ENCODE data around the gene SAMD4A.

Gene SAMD4A

GRCh38 chr14:54788701-54789100 lies 221.8 kb downstream of the SAMD4A start:
- Mint-ChIP-seq H3K9me3 (no peaks in the 10 kb centered on the region), H3K4me3 (no peak overlapping the region)

GRCh38 chr14:54789166-54789565 lies 222.2 kb downstream of the SAMD4A start:
- H3K9me3 Mint-ChIP-seq = peaks cover under 1% of the 10 kb centered on the region
- no peak for DNase-seq
- peaks cover 26% of the 10 kb centered on the region for H3K4me1 Mint-ChIP-seq
- H3K36me3 Mint-ChIP-seq (ENCODE audit: low read depth) = no peaks in the 10 kb centered on the region
- TF ChIP-seq CTCF (IDR thresholded peaks at IDR 0.05) = no peak
- peaks cover 6% of the 10 kb centered on the region for H3K27me3 Mint-ChIP-seq (ENCODE audit: low read depth, poor library complexity)
- no peak overlapping the region for H3K4me3 Mint-ChIP-seq
- no peak overlapping the region for H3K27ac Mint-ChIP-seq

More at GRCh38 chr14:54788701-54789100, 221.8 kb downstream of the SAMD4A start:
- DNase-seq = no peak
- H3K4me1 Mint-ChIP-seq = peaks cover 26% of the 10 kb centered on the region
- H3K27me3 Mint-ChIP-seq (ENCODE audit: low read depth, poor library complexity) = peaks cover 8% of the 10 kb centered on the region
- no peaks in the 10 kb centered on the region for H3K36me3 Mint-ChIP-seq (ENCODE audit: low read depth)
- TF ChIP-seq CTCF (IDR thresholded peaks at IDR 0.05) = no peak
- H3K27ac Mint-ChIP-seq = no peak overlapping the region

- Mint-ChIP-seq H3K36me3 (ENCODE audit: low read depth) (no peaks in the 10 kb centered on the region), H3K27ac (no peak overlapping the region), H3K9me3 (peaks cover 8% of the 10 kb centered on the region), H3K27me3 (ENCODE audit: low read depth, poor library complexity) (peaks cover 2% of the 10 kb centered on the region), H3K4me1 (peaks cover 26% of the 10 kb centered on the region), H3K4me3 (no peak overlapping the region)
- TF ChIP-seq CTCF (IDR thresholded peaks at IDR 0.05) = no peak
- DNase-seq = no peak
These were observed 223.0 kb downstream of the SAMD4A start for GRCh38 chr14:54789781-54790480.

GRCh38 chr14:54791001-54791400 lies 224.1 kb downstream of the SAMD4A start:
- no peak for TF ChIP-seq CTCF (IDR thresholded peaks at IDR 0.05)
- H3K27me3 Mint-ChIP-seq (ENCODE audit: low read depth, poor library complexity) = peaks cover 5% of the 10 kb centered on the region
- H3K4me3 Mint-ChIP-seq = no peak overlapping the region
- H3K9me3 Mint-ChIP-seq = peaks cover 14% of the 10 kb centered on the region
- no peaks in the 10 kb centered on the region for H3K36me3 Mint-ChIP-seq (ENCODE audit: low read depth)
- peaks cover 26% of the 10 kb centered on the region for H3K4me1 Mint-ChIP-seq
- H3K27ac Mint-ChIP-seq = no peak overlapping the region
- DNase-seq = no peak

- no peak overlapping the region for H3K27ac Mint-ChIP-seq
- no peak for DNase-seq
- H3K27me3 Mint-ChIP-seq (ENCODE audit: low read depth, poor library complexity) = peaks cover 5% of the 10 kb centered on the region
- H3K36me3 Mint-ChIP-seq (ENCODE audit: low read depth) = no peaks in the 10 kb centered on the region
- no peak overlapping the region for H3K4me3 Mint-ChIP-seq
- peaks cover 14% of the 10 kb centered on the region for H3K9me3 Mint-ChIP-seq
- peaks cover 19% of the 10 kb centered on the region for H3K4me1 Mint-ChIP-seq
- TF ChIP-seq CTCF (IDR thresholded peaks at IDR 0.05) = no peak
These were observed 225.4 kb downstream of the SAMD4A start for GRCh38 chr14:54792288-54792687.

- H3K36me3 Mint-ChIP-seq (ENCODE audit: low read depth) = no peaks in the 10 kb centered on the region
- H3K27me3 Mint-ChIP-seq (ENCODE audit: low read depth, poor library complexity) = peaks cover 5% of the 10 kb centered on the region
- H3K4me3 Mint-ChIP-seq = no peak overlapping the region
- no peak for DNase-seq
- no peak overlapping the region for H3K27ac Mint-ChIP-seq
- TF ChIP-seq CTCF (IDR thresholded peaks at IDR 0.05) = no peak
- H3K4me1 Mint-ChIP-seq = peaks cover 10% of the 10 kb centered on the region
- peaks cover 14% of the 10 kb centered on the region for H3K9me3 Mint-ChIP-seq
These were observed 227.2 kb downstream of the SAMD4A start for GRCh38 chr14:54794159-54794558.

Data from nephron progenitor cell (in vitro differentiated cells).